OCI-LY1 (cell line): Measurements from ENCODE around the gene CRYBA1.

Experiments
- H2AFZ ChIP-seq: fragments of 200-600 bp; sonication (generic), shearing (Covaris generic); 2 replicates; pipeline ENCODE4 v1.6.0; 2014; ENCODE audit warnings: antibody characterized with exemption, mild to moderate bottlenecking, low read length
- H3F3A ChIP-seq: fragments of 200-600 bp; sonication (generic), shearing (Covaris generic); 2 replicates; pipeline ENCODE4 v1.6.0; 2014; ENCODE audit warnings: mild to moderate bottlenecking, antibody characterized with exemption, low read length, moderate library complexity; ENCODE audit not compliant: insufficient read depth
- H3K27ac ChIP-seq: fragments of 200-600 bp; sonication (generic); 2 replicates; pipeline ENCODE4 v1.5.1; 2014; ENCODE audit warnings: low read length, mixed run types, mild to moderate bottlenecking, low read depth; ENCODE audit not compliant: poor library complexity, severe bottlenecking
- H3K27me3 ChIP-seq: fragments of 200-600 bp; sonication (generic); 2 replicates; pipeline ENCODE4 v1.6.0; 2014; ENCODE audit warnings: antibody characterized with exemption, mild to moderate bottlenecking, low read length, moderate library complexity; ENCODE audit not compliant: insufficient read depth
- H3K36me3 ChIP-seq: fragments of 200-600 bp; sonication (generic); 2 replicates; pipeline ENCODE4 v1.6.1; 2014; ENCODE audit warnings: mild to moderate bottlenecking, antibody characterized with exemption, low read length, moderate library complexity, mixed read lengths; ENCODE audit not compliant: insufficient read depth
- H3K4me1 ChIP-seq: fragments of 200-600 bp; sonication (generic); 2 replicates; pipeline ENCODE4 v1.5.1; 2014; ENCODE audit warnings: mild to moderate bottlenecking, low read length, moderate library complexity; ENCODE audit not compliant: insufficient read depth, severe bottlenecking
- H3K4me2 ChIP-seq: fragments of 200-600 bp; sonication (generic), shearing (Covaris generic); 2 replicates; pipeline ENCODE4 v1.6.1; 2014; ENCODE audit warnings: low read length
- H3K4me3 ChIP-seq: fragments of 200-600 bp; sonication (generic); 2 replicates; pipeline ENCODE4 v1.5.1; 2014; ENCODE audit warnings: low read length, low read depth, mild to moderate bottlenecking, mixed read lengths; ENCODE audit not compliant: poor library complexity, severe bottlenecking
- H3K79me2 ChIP-seq: fragments of 200-600 bp; shearing (Covaris generic); 2 replicates; pipeline ENCODE4 v1.6.1; 2016; ENCODE audit warnings: mixed run types, low read length, mixed read lengths; ENCODE audit not compliant: insufficient read depth
- H3K9ac ChIP-seq: fragments of 200-600 bp; sonication (generic), shearing (Covaris generic); 2 replicates; pipeline ENCODE4 v1.6.1; 2014; ENCODE audit warnings: mild to moderate bottlenecking, low read length, mixed read lengths
- H3K9me2 ChIP-seq: fragments of 200-600 bp; sonication (generic), shearing (Covaris generic); 2 replicates; pipeline ENCODE4 v1.6.1; 2014; ENCODE audit warnings: low read depth, mild to moderate bottlenecking, low read length, mixed read lengths
- H3K9me3 ChIP-seq: fragments of 200-600 bp; shearing (Covaris generic); 2 replicates; pipeline ENCODE4 v1.6.1; 2014; ENCODE audit warnings: low read length, mixed read lengths
- H4K20me1 ChIP-seq: fragments of 200-600 bp; sonication (generic), shearing (Covaris generic); 2 replicates; pipeline ENCODE4 v1.6.0; 2016; ENCODE audit warnings: mild to moderate bottlenecking, low read length; ENCODE audit not compliant: insufficient read depth
- EZH2 ChIP-seq: fragments of 200-600 bp; sonication (generic), shearing (Covaris generic); IDR thresholded peaks from 2 replicates; pipeline ENCODE4 v1.8.0; 2017; ENCODE audit warnings: borderline replicate concordance, mixed run types, mild to moderate bottlenecking, antibody characterized with exemption, low read length, moderate library complexity, mixed read lengths
- TF ChIP-seq, protein P1 (sequence below): fragments of 200-600 bp; sonication (generic), shearing (Covaris generic); IDR thresholded peaks from 2 replicates; pipeline ENCODE4 v1.5.1; 2017; ENCODE audit warnings: mild to moderate bottlenecking, antibody characterized with exemption, low read length, moderate library complexity, mixed read lengths

CRYBA1 gene

DNA sequence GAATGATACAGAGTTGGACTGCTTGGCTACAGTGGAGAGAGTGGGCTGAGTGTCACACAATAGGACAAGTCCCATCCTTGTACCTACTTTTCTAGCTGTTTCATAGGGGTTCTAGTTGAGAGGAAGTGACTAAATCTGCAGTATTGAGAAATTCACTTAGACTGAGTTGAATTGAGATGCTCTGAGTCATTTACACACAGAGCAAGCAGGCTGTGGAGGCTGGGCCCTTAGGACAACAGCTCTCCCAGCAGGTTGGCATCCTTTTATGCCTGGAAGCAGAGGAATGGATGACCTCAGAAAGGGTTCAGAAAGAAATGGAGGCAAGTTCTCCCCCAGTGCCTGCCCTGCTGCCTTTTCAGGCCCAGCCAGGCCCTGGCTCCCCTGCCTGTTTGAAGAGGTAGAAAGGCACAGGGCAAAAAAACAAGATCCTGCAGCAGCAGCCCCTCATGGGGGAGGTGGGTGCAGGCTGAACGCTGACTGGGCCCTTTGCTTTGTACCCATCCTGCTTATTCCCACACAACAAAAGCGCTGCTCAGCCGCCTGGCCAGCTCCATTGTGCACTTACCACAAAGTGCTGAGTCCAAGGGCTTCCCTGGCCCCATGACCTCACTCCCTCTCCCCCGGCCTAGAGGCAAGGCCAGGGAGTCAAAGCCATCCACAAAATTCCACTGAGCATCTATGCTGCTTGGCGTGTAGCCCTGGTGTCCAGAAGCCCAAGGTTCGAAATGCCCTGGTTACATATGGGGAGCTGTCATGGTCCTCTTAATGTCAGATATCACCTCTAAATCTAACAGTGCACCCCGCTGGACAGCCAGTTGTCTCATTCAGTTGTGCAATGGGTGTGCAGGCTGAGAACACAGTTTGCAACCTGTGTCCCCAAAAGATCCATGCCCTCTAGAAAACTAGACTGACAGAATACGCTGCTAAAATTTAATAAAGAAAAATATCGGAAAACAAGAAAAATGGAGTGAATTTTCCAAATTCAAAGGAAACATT lies 5.4 kb upstream of the CRYBA1 start:
- no peak overlapping the region for H3K4me2 ChIP-seq
- H3K27me3 ChIP-seq, result no peaks in the 10 kb centered on the region
- H3K4me3 ChIP-seq, result no peak overlapping the region
- no peak overlapping the region for H2AFZ ChIP-seq
- no peaks in the 10 kb centered on the region for H3K79me2 ChIP-seq
- no peaks in the 10 kb centered on the region for H3K9me3 ChIP-seq
- no peak for TF ChIP-seq EZH2
- TF ChIP-seq, protein P1, sequence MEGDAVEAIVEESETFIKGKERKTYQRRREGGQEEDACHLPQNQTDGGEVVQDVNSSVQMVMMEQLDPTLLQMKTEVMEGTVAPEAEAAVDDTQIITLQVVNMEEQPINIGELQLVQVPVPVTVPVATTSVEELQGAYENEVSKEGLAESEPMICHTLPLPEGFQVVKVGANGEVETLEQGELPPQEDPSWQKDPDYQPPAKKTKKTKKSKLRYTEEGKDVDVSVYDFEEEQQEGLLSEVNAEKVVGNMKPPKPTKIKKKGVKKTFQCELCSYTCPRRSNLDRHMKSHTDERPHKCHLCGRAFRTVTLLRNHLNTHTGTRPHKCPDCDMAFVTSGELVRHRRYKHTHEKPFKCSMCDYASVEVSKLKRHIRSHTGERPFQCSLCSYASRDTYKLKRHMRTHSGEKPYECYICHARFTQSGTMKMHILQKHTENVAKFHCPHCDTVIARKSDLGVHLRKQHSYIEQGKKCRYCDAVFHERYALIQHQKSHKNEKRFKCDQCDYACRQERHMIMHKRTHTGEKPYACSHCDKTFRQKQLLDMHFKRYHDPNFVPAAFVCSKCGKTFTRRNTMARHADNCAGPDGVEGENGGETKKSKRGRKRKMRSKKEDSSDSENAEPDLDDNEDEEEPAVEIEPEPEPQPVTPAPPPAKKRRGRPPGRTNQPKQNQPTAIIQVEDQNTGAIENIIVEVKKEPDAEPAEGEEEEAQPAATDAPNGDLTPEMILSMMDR, result peak; percentile 19; the same call in 1 of the 2 replicates
- H3K27ac ChIP-seq, result no peak overlapping the region
- no peaks in the 10 kb centered on the region for H3K9me2 ChIP-seq
- no peaks in the 10 kb centered on the region for H4K20me1 ChIP-seq
- H3F3A ChIP-seq, result no peaks in the 10 kb centered on the region
- H3K4me1 ChIP-seq, result no peaks in the 10 kb centered on the region
- no peak overlapping the region for H3K9ac ChIP-seq
- H3K36me3 ChIP-seq, result no peaks in the 10 kb centered on the region

DNA sequence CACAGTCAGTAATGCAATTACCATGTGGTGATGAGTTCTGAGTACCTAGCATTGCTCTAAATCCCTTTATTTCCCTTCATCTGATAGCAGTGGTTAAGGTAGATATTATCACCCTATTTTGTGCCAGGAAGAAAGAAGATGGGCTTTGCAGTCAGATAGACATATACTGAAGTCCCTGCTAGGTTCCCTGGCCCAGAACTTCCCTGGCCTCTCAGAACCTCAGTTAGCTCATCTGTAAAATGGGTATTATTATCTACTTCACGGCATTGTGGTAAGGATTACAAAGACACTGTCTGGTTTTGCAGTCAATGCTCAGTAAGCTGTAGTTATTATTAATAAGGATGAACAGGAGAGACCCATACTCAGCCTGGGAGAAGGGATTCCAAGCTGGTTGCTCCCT lies 4.6 kb upstream of the CRYBA1 start:
- H3K4me1 ChIP-seq, result no peaks in the 10 kb centered on the region
- H2AFZ ChIP-seq, result no peak overlapping the region
- H3K27me3 ChIP-seq, result no peaks in the 10 kb centered on the region
- TF ChIP-seq, protein P1, result no peak
- TF ChIP-seq EZH2, result no peak
- no peak overlapping the region for H3K27ac ChIP-seq
- H4K20me1 ChIP-seq, result no peaks in the 10 kb centered on the region
- H3K4me3 ChIP-seq, result no peak overlapping the region
- no peak overlapping the region for H3K9ac ChIP-seq
- no peaks in the 10 kb centered on the region for H3F3A ChIP-seq
- H3K9me2 ChIP-seq, result no peaks in the 10 kb centered on the region
- no peak overlapping the region for H3K4me2 ChIP-seq
- H3K9me3 ChIP-seq, result no peaks in the 10 kb centered on the region
- no peaks in the 10 kb centered on the region for H3K36me3 ChIP-seq
- H3K79me2 ChIP-seq, result no peaks in the 10 kb centered on the region

DNA sequence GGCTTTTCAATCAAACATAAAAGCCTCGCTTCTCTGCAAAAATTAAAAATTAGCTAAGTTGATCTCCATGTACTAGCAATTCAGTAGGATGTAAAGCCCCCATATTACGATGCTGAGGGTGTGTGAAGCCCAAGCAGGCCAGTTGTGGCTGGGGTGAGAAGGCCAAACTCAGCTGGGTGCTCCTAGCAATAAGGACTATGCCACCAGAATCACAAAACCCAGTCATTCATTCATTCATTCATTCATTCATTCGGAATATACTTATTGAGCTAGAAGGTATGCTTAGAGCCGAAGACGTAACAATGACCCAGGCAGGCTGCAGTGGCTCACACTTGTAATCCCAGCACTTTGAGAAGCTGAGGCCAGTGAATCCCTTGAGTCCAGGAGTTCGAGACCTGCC lies 3.9 kb upstream of the CRYBA1 start:
- H3K27me3 ChIP-seq, result no peaks in the 10 kb centered on the region
- TF ChIP-seq EZH2, result no peak
- H3K79me2 ChIP-seq, result no peaks in the 10 kb centered on the region
- H3K9me2 ChIP-seq, result no peaks in the 10 kb centered on the region
- H3K27ac ChIP-seq, result no peak overlapping the region
- H3K9me3 ChIP-seq, result no peaks in the 10 kb centered on the region
- H2AFZ ChIP-seq, result no peak overlapping the region
- no peaks in the 10 kb centered on the region for H4K20me1 ChIP-seq
- no peaks in the 10 kb centered on the region for H3K36me3 ChIP-seq
- H3K4me3 ChIP-seq, result no peak overlapping the region
- H3K9ac ChIP-seq, result no peak overlapping the region
- H3F3A ChIP-seq, result no peaks in the 10 kb centered on the region
- no peak overlapping the region for H3K4me2 ChIP-seq
- no peaks in the 10 kb centered on the region for H3K4me1 ChIP-seq
